SH-SY5Y (cell line): ENCODE measurements around the gene TARBP1.

Source experiments
- GATA2 ChIP-seq: IDR thresholded peaks from 2 replicates; pipeline ENCODE4 v1.6.1; 2011; ENCODE audit warnings: mild to moderate bottlenecking, low read depth, low read length
- GATA3 ChIP-seq: IDR thresholded peaks from 2 replicates; pipeline ENCODE4 v1.6.1; 2011; ENCODE audit warnings: low read depth, mild to moderate bottlenecking, low read length, moderate library complexity

TARBP1 gene, protein sequence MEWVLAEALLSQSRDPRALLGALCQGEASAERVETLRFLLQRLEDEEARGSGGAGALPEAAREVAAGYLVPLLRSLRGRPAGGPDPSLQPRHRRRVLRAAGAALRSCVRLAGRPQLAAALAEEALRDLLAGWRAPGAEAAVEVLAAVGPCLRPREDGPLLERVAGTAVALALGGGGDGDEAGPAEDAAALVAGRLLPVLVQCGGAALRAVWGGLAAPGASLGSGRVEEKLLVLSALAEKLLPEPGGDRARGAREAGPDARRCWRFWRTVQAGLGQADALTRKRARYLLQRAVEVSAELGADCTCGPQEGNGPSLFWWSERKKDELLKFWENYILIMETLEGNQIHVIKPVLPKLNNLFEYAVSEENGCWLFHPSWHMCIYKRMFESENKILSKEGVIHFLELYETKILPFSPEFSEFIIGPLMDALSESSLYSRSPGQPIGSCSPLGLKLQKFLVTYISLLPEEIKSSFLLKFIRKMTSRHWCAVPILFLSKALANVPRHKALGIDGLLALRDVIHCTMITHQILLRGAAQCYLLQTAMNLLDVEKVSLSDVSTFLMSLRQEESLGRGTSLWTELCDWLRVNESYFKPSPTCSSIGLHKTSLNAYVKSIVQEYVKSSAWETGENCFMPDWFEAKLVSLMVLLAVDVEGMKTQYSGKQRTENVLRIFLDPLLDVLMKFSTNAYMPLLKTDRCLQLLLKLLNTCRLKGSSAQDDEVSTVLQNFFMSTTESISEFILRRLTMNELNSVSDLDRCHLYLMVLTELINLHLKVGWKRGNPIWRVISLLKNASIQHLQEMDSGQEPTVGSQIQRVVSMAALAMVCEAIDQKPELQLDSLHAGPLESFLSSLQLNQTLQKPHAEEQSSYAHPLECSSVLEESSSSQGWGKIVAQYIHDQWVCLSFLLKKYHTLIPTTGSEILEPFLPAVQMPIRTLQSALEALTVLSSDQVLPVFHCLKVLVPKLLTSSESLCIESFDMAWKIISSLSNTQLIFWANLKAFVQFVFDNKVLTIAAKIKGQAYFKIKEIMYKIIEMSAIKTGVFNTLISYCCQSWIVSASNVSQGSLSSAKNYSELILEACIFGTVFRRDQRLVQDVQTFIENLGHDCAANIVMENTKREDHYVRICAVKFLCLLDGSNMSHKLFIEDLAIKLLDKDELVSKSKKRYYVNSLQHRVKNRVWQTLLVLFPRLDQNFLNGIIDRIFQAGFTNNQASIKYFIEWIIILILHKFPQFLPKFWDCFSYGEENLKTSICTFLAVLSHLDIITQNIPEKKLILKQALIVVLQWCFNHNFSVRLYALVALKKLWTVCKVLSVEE (N-terminal part only)

DNA sequence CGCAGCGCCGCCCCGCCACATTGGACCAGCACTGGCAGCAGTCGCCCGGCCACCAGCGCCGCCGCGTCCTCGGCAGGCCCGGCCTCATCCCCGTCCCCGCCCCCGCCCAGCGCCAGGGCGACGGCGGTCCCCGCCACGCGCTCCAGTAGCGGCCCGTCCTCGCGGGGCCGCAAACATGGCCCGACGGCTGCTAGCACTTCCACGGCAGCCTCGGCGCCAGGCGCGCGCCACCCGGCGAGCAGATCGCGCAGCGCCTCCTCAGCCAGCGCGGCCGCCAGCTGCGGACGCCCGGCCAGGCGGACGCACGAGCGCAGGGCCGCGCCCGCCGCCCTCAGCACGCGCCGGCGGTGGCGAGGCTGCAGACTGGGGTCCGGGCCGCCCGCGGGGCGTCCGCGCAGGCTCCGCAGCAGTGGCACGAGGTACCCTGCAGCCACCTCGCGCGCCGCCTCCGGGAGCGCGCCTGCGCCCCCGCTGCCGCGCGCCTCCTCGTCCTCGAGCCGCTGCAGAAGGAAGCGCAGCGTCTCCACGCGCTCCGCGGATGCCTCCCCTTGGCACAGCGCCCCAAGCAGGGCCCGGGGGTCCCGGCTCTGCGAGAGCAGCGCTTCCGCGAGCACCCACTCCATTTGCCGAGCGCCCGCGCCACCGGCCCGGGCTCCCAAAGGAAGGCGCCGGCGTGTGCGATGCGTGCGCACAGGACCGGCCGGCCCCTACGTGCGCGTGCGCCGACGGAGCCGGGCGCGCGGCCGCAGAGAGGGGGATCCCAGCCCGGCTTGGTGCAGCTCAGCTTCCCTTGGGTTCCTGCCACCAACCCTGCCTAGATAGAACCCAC, at the start of gene TARBP1:
Gene TARBP1 (minus strand): TSS at position 699 of the 829 bp plus-strand sequence. CDS start 76 bp downstream, at position 623.
- no peak for TF ChIP-seq GATA2
- no peak for TF ChIP-seq GATA3

DNA sequence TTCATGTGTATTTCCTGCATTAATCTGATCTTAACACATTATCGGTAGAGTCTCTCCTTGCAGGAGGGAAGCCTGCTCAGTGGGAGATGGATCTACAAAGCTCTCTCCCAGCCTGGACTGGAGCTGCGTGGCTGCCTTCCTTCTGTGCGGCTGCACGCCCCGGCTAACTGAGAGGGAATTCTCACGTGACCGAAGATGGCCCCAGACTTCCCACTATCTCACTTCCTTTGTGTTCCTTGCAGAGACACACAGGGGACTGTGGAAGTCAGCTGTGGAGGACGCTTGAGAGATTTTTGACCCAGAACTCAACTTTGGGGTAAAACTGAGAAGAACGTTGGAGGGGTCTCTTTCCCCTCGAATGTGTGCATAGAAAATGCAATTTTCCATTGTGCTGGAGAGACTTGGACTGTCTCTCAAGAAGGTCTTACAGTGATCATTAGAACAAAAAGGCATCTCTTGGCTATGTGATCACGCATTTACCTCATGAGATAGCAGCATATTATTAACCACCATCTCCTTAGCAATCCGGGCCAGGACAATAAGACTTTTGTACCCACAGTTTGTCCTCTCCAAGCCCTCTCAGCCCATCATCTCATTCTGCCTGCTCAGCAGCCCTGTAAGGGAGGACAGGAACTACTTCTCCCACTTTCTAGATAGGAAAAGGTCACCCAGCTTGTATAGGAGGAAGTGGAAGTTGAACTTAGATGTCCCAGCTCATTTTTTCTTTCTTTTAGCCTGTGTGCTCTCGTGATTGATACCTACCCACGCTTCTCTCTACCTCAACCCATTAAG, 49.3 kb upstream of the TARBP1 start:
- TF ChIP-seq GATA3 = no peak
- TF ChIP-seq GATA2 = no peak

DNA sequence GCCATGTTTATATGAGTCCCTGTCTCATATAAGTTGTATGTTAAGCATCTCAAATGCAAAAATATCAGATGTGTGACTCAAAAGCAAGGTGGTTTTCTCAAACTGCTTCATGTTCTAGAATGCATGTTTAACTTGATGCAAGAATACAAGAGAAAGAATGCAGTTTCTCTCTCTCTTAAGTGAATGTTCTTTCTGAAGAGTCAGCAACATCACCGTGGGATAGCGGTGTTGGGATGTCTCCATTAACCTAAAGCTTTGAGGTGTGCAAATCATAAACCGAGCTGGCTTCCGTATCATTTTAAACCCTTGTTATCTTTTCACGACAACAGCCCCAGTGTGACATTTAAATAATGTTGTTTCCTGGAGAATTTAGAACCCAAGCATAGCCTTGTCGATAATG, 48.4 kb upstream of the TARBP1 start:
- TF ChIP-seq GATA2 (no peak), GATA3 (no peak)

DNA sequence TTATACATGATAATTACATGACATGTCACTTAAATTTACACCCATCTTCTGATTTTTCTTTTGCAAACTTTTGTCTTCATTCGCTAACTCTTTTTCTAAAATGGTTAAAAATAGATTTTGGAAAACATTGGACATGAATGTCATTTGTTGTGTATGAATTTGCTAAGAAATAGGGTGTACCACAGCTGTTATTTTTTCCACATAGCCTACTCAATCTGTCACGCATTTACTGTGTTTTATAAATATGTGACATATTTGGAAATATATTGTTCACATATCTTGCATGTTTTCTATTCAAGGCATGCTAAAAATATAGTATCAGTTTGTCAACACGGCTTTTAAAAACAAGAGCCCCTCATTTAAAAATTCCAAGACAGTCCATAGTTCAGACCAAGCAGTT, 47.9 kb upstream of the TARBP1 start:
- TF ChIP-seq GATA3 = no peak
- no peak for TF ChIP-seq GATA2

DNA sequence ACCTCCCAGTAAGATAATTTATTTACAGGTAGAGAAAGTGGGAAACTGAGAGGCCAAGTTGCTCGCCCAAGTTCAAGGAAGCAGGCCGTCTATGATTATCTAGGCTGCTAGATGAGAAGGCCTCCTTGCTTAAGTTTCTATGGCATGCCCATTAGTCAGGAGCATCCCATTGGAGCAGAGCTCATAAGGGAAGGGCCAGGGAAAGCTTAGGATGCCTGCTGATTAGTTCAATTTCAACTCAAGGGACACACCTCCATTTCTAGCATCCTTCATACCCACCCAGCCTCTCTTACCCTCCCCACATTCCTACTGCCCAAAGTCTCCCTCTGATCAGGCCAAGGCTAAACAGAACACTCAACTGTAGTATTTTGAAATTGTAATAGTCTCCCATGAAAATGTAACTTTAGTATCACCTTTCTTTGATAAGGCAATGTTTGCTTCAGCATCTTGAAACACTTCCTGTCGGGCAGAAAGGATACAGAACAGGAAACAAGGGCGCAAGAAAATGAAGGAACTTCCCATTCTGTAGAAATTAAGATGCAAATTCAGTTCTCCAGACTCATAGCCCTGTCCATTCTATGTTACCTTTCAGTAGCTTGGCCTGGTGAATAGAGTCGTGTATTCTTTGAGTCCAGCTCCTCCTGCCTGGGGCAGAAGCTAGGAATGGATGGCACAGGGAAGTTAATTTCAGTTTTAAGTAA, 46.3 kb upstream of the TARBP1 start:
- no peak for TF ChIP-seq GATA2

DNA sequence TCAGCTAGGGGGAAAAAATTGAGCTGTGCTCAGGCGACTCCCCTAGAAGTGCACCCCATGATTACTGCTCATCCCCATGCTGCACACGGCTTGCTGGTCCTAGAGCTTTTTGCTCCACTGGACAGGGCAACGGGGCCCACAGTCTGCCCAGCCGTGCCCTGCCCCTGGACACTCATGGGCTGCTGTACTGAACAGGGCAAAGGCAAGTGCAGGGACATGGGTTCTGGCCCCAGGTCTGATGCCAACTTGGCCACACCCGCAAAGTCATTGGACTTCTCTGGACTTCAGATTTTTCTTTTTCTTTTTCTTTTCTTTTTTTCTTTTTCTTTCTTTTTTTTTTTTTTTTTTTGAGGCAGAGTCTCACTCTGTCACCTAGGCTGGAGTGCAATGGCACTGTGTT, 42.9 kb upstream of the TARBP1 start:
- TF ChIP-seq GATA3 = no peak
- TF ChIP-seq GATA2 = no peak

DNA sequence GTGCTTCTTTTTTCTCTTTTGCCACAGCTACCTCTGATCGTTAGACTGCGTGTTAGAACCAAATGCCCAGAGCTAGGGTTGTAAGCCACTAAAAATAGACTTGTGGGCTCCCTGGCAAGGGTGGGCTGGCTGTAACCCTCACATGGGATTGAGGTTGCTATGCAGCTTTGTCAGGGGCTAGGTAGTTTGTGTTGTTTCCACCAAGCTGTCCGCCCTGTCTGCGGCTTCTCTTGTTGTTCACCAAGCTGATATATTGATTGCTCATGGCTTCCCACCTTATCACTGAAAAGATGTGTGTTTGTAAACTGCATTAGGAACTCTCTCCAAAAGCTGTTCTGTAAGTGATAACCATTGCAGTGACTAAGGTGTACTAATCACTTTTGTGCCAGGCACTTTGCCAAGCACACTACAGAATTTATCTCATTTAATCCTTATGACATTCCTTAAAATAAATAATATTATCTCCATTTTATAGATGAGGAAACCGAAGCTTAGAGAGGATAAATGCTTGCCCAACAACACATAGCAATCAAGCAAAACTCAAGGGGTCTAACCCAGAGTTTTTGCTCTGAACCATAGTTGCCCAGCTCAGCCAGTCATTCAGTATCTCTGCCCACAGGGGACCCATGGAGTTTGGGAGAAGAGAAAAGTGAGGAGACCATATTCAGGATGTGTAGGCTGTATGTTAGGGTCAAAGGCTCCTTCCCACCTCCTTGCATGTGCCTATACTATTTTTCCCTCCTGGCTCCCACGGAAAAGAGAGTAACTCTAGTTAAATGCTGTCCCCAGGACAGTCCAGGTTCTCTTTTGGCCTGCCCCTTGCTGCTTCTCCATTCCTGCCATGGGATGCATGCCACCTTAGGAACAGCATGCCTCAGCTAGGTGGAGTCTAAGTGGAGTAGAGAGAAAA, 42.2 kb upstream of the TARBP1 start:
- no peak for TF ChIP-seq GATA3
- TF ChIP-seq GATA2 = no peak

DNA sequence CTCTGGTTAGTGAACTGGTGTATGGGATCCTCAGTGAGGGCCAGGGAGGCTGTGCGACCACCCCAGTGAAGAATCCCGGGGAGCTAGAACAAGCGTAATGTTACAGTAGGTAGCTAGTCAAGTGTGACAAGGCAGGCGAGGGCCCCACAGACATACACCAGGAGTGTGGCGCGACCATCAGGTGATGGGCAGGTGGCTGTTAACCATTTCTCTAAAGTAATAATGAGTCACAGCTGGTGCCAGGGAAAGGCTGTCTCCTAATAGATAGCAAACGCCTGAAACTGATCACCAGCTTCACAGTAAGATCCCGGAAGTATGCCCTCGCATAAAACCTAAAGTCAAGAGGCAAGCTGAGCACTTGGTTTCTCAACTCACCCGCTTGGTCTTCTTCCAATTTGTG, 40.5 kb upstream of the TARBP1 start:
- TF ChIP-seq GATA2 = no peak
- TF ChIP-seq GATA3 = no peak

DNA sequence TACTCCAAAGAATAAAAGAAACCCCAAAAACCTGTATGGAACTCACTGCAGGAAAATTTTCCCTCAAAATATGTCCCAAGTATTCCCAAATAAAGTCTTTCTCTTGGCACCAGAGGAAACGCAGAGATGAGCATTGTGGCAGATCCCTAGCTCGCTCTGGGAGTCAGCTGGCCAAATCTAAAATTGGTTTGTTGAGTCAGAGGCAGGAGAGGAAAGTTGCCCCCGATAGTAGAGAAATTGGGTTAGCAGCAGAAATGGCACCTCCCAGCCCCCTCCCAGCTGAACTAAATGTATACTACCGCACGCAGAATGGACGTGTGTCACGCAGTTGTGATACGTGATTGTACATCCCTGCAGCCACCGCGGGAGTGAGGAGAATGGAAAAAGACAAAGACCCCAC, 39.9 kb upstream of the TARBP1 start:
- TF ChIP-seq GATA2 (no peak), GATA3 (no peak)

DNA sequence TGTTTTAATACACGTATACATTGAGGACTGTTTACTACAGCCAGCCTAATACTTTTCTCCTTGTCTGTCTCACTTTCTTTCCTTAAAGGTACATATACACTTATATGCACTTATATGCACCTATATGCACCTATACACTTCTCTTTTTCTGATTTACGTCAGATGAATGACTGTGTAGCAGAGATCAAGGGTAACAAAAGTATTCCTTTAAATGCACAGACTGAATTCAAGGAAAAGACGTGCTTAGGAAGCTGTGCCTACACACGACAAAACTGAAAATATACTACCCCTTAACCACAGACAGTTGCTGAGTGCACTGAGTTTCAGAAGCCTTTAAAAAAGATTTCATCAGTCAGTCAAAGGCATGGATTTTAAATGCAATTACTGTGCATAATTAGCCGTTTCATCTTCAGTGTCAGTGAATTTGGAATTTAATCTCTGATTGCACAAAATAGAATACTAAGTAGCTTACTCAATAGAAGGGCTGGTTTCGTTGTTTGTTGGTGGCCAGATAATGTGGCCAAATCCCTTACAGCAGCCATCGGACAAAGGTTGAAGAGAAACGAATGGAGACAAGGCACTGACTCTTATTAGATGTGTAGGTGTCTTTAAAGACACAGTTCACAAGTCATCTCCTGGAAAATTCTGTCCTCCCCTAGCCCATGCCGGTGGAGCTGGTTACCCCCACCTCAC, 38.3 kb upstream of the TARBP1 start:
- TF ChIP-seq GATA3 = no peak
- TF ChIP-seq GATA2 = no peak
